Peyer's patch (tissue), 4 donors: ENCODE results near the gene PRRX2. TPM values are rescaled to one million over a fixed set of nuclear protein-coding genes. Genes with fewer than 3 reads are reported as not detected.

Experiments used
- DNase-seq, 3 donors: peaks; one replicate each; pipeline ENCODE4 v3.0.0-alpha.2; 2017 to 2019
- H3K27ac ChIP-seq, 4 donors: fragments of 200-600 bp; sonication (generic); one replicate each; pipeline ENCODE4 v1.5.1; 2016 to 2019
- H3K27me3 ChIP-seq, 2 donors: fragments of 200-600 bp; sonication (generic); one replicate each; pipeline ENCODE4 v1.5.1; 2019
- H3K36me3 ChIP-seq, 3 donors: fragments of 200-600 bp; sonication (generic); one replicate each; pipeline ENCODE4 v1.5.1; 2016 to 2019
- H3K4me1 ChIP-seq, 4 donors: fragments of 200-600 bp; sonication (generic); one replicate each; pipeline ENCODE4 v1.5.1; 2016 to 2019
- H3K4me3 ChIP-seq, 4 donors: fragments of 200-600 bp; sonication (generic); 1 replicate in 3 of 4; 2 replicates in 1 of 4; pipeline ENCODE4 v1.5.1; 2016 to 2019; ENCODE audit warnings: mild to moderate bottlenecking in 1 of 4
- H3K9me3 ChIP-seq, 4 donors: fragments of 200-600 bp; sonication (generic); one replicate each; pipeline ENCODE4 v1.5.1; 2016 to 2019; ENCODE audit warnings: mild to moderate bottlenecking in 1 of 4
- POLR2A ChIP-seq, 2 donors: fragments of 450-650 bp; IDR thresholded peaks; one replicate each; pipeline ENCODE4 v1.5.1; 2017; ENCODE audit warnings: antibody characterized with exemption in 2 of 2, mild to moderate bottlenecking in 2 of 2, moderate library complexity in 2 of 2
- total RNA-seq, 4 donors: library from RNA; depleted of rRNA; stranded (reverse); fragments of >200 nt; gene quantifications; one replicate each; pipeline ENCODE4 v1.1.0, GENCODE V29; 2016
- TF ChIP-seq, protein P1 (sequence below), 6 experiments: fragments of 450-650 bp in 4 of 6; fragments of 200-600 bp in 2 of 6; sonication (generic) in 1 of 6; IDR thresholded peaks; one replicate each; pipeline ENCODE4 v1.5.1; 2017 to 2019; ENCODE audit warnings: antibody characterized with exemption in 6 of 6, mild to moderate bottlenecking in 3 of 6, moderate library complexity in 1 of 6

The PRRX2 gene
- total RNA-seq, 4 donors from 2014 or later: 5.0 TPM; not detected in 3

DNA sequence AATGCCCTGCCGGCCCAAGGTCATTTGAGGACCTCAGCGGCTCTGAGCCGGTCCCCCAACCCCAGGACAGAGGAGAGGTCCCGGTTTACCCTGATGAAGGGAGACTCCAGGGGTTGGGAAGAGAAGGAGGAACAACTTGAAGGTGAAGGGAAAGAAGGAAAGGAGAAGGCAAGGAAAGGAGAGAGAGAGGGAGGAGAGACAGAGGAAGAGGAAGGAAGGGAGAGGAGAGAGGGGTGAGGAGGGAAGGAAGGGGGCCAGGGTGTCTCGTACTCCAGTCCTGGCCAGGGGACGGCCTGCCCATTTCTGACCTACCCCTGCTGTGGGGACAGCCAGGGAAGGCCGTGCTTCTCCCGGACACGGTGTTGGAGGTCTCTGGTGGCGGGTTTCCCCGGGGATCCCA, 1.9 kb downstream of the PRRX2 start:
- no peaks in the 10 kb centered on the region for H3K36me3 ChIP-seq
- H3K4me3 ChIP-seq: no peak overlapping the region
- H3K9me3 ChIP-seq: no peaks in the 10 kb centered on the region
- TF ChIP-seq, protein P1, sequence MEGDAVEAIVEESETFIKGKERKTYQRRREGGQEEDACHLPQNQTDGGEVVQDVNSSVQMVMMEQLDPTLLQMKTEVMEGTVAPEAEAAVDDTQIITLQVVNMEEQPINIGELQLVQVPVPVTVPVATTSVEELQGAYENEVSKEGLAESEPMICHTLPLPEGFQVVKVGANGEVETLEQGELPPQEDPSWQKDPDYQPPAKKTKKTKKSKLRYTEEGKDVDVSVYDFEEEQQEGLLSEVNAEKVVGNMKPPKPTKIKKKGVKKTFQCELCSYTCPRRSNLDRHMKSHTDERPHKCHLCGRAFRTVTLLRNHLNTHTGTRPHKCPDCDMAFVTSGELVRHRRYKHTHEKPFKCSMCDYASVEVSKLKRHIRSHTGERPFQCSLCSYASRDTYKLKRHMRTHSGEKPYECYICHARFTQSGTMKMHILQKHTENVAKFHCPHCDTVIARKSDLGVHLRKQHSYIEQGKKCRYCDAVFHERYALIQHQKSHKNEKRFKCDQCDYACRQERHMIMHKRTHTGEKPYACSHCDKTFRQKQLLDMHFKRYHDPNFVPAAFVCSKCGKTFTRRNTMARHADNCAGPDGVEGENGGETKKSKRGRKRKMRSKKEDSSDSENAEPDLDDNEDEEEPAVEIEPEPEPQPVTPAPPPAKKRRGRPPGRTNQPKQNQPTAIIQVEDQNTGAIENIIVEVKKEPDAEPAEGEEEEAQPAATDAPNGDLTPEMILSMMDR (IDR thresholded peaks at IDR 0.05): no peak
- DNase-seq: no peak
- H3K27me3 ChIP-seq: peaks cover 0 to 17% of the 10 kb centered on the region in 2 donors
- H3K4me1 ChIP-seq: peaks cover 0 to 16% (median 0%) of the 10 kb centered on the region in 4 donors
- no peak overlapping the region for H3K27ac ChIP-seq

DNA sequence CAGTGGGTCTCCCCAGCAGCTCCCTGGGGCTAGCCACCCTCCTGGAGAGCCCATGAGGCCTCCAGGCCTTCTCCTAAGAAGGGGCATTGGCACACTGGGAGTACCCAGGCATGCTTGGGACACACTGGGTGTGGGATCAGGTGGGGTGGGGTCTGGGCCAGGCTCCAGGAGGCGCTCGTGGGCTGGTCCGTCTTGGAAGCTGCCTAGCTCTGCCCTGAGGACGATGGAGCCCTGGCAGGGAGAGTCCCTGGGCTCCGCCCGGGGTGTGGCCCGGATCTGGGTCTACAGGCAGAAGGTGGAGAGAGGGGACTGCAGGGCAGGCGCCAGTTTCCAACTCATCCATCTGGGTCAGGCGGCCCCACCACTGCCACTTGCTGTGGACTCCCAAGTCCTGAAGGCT, 2.4 kb downstream of the PRRX2 start:
- Histone ChIP-seq H3K4me1 (peaks cover 0 to 16% (median 0%) of the 10 kb centered on the region in 4 donors), H3K4me3 (no peak overlapping the region), H3K27me3 (peaks cover 0 to 17% of the 10 kb centered on the region in 2 donors), H3K9me3 (no peaks in the 10 kb centered on the region), H3K27ac (no peak overlapping the region), H3K36me3 (no peaks in the 10 kb centered on the region)
- no peak for TF ChIP-seq POLR2A (IDR thresholded peaks at IDR 0.05)
- TF ChIP-seq, protein P1 (IDR thresholded peaks at IDR 0.05): no peak
- no peak for DNase-seq

DNA sequence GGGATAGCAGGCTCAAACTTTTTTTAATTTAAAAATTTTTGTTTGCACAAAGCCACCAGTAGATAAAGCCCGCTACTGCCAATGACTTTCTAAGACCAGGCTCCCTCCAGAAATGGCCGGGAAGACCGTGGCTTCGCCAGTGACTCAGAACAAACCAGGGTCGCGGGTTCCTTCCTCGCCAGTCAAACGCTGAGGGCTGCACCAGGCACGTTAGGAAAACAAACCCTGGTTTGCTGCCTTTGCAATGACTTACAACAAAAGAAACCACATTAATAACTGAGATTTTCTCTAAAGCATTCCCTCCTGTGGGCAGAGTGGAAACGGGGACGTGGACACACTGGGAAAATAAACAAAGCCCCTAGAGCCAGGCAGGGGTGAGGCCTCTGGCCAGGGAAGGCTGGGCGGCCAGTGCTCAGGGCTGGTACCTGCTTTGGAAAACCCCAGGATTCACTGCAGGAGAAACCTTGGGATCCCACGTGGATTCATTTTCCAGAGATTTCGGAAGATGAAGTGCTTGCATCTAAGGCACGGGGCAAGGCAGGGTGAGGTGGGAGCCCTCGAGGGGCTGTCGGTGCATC, 3.8 kb downstream of the PRRX2 start:
- no peak for TF ChIP-seq POLR2A (IDR thresholded peaks at IDR 0.05)
- TF ChIP-seq, protein P1 (IDR thresholded peaks at IDR 0.05): no peak
- no peak for DNase-seq
- H3K27ac ChIP-seq: no peak overlapping the region
- peaks cover 0 to 17% of the 10 kb centered on the region in 2 donors for H3K27me3 ChIP-seq
- H3K9me3 ChIP-seq: no peaks in the 10 kb centered on the region
- no peak overlapping the region for H3K4me3 ChIP-seq
- H3K4me1 ChIP-seq: peaks cover 0 to 16% (median 0%) of the 10 kb centered on the region in 4 donors
- no peaks in the 10 kb centered on the region for H3K36me3 ChIP-seq

DNA sequence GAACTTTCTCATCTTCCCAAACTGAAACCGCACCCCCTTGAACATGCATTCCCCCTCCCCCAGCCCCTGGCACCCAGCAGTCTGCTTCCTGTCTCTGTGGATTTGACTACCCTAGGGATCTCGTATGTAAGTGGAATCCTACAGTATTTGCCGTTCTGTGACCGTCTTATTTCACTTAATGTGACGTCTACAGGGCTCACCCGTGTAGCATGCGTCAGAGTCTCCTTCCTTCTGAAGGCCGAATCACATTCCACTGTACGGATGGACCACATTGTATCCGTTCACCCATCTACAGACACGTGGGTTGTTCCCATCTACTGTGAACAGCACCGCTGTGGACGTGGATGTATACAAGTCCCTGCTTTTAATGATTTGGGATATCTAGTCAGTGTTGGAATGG, 4.5 kb downstream of the PRRX2 start:
- Histone ChIP-seq H3K27ac (no peak overlapping the region), H3K36me3 (no peaks in the 10 kb centered on the region), H3K27me3 (peaks cover 0 to 15% of the 10 kb centered on the region in 2 donors), H3K4me3 (no peak overlapping the region), H3K9me3 (no peaks in the 10 kb centered on the region), H3K4me1 (peaks cover 0 to 16% (median 0%) of the 10 kb centered on the region in 4 donors)
- no peak for TF ChIP-seq POLR2A (IDR thresholded peaks at IDR 0.05)
- TF ChIP-seq, protein P1 (IDR thresholded peaks at IDR 0.05): no peak
- no peak for DNase-seq

DNA sequence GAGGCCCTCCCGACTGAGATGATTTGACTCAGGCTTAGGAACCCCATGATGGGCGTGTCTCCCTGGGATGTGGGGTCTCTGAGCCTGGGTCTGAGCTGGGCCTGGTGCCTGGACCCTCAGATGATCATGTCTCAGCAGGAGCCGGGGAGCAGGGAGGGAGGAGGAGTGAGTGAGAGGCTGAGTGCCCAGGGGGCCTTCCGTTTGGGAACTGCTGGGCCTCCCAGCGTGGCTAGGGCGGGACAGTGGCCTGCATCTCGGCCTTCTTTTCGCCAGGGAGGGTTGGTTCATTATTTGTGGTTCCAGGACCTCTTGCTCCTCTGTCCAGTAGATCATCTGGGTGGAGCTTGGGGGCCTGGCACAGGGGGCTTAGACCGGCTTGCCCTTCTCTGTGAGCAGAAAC, 5.6 kb downstream of the PRRX2 start:
- H3K9me3 ChIP-seq: no peaks in the 10 kb centered on the region
- no peak for DNase-seq
- H3K4me1 ChIP-seq: peaks cover 0 to 4% (median 0%) of the 10 kb centered on the region in 4 donors
- peaks cover 0 to 9% of the 10 kb centered on the region in 2 donors for H3K27me3 ChIP-seq
- no peak overlapping the region for H3K4me3 ChIP-seq
- no peak overlapping the region for H3K27ac ChIP-seq
- no peaks in the 10 kb centered on the region for H3K36me3 ChIP-seq
- no peak for TF ChIP-seq POLR2A (IDR thresholded peaks at IDR 0.05)
- TF ChIP-seq, protein P1 (IDR thresholded peaks at IDR 0.05): no peak

DNA sequence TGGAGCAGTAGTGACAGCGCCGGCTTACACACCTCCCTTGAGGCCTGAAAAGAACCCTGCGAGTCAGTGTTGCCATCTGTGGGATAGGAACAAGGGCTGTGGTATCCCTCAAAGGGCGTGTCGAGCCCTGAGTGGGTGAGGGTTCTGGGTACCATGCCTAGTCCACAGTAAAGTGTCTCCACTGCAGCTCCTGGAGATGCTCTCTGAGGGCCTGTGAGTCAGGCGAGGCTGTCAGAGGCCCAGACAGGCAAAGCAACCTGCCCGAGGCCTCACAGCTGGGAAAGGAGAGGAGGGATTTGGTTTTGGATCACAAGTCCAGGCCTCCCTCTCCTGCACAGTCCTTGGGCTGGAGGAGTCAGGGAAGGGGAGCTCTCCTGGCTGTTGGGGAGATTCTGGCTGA, 6.1 kb downstream of the PRRX2 start:
- Histone ChIP-seq H3K9me3 (no peaks in the 10 kb centered on the region), H3K36me3 (no peaks in the 10 kb centered on the region), H3K27ac (no peak overlapping the region), H3K27me3 (peaks cover 0 to 4% of the 10 kb centered on the region in 2 donors), H3K4me1 (no peaks in the 10 kb centered on the region), H3K4me3 (no peak overlapping the region)
- DNase-seq: no peak
- TF ChIP-seq, protein P1 (IDR thresholded peaks at IDR 0.05): no peak
- TF ChIP-seq POLR2A (IDR thresholded peaks at IDR 0.05): no peak
